Erythroblast (primary cell): ENCODE data around the gene AMD1.
A peak's percentile ranks its signal among the peaks of the same experiment; 100 is the strongest.
"Not testable (repeated sequence)": the region's sequence is repeated elsewhere in the genome, so short reads cannot be mapped to it uniquely, and the experiment has no call there.

Source experiments
- DNase-seq, 2 experiments: peaks; one replicate each; lab custom pipeline; 2025; lab: John Stamatoyannopoulos, UW
- GATA1 ChIP-seq: IDR thresholded peaks from 2 replicates; pipeline ENCODE4 v1.6.1; 2011; ENCODE audit warnings: low read depth, mild to moderate bottlenecking, control low read depth, low read length, moderate library complexity
- POLR2A ChIP-seq: IDR thresholded peaks from 2 replicates; pipeline ENCODE4 v1.6.1; 2011; ENCODE audit warnings: mild to moderate bottlenecking, low read length

Gene AMD1

GRCh38 chr6:110873981-110874879 is at the start of gene AMD1:
Gene AMD1, plus strand, starts transcription at chr6:110874785. Its CDS starts 321 bp downstream, at chr6:110875106.
- peak; percentile 98 to 99 for DNase-seq

DNA sequence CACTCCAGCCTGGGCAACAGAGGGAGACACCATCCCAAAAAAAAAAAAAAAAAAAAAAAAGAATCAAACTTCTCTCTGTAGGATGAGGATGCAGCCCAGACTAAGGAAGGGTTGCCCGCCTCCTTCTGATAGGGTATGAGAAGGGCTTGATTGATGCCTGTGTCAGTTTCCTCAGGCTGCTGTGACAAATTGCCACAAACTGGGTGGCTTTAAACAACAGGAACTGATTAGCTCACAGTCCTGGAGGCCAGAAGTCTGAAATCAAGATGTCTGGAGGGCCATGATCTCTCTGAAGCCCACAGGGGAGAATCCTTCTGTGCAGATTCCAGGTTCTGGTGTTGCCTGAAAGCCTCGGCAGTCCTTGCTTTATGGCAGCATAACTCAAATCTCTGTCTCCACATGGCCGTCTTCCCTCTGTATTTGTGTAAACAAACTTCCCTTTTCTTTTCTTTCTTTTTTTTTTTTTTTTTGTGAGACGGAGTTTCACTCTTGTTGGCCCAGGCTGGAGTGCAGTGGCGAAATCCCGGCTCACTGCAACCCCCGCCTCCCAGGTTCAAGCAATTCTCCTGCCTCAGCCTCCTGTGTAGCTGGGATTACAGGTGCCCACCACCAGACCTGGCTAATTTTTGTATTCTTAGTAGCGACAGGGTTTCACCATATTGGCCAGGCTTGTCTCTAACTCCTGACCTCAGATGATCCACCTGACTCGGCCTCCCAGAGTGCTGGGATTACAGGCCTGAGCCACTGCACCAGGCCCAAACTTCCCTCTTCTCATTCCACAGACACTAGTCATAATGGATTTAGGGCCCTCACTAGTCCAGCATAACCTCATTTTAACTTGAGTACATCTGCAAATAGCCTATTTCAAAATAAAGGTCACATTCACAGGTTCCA is 48.1 kb upstream of the AMD1 start:
- no peak for DNase-seq
- no peak for TF ChIP-seq GATA1
- no peak for TF ChIP-seq POLR2A

More at GRCh38 chr6:110873981-110874879, at the start of gene AMD1:
- TF ChIP-seq GATA1 (no peak), POLR2A (peak; percentile 100)

GRCh38 chr6:110828396-110828795 is 46.2 kb upstream of the AMD1 start:
- TF ChIP-seq POLR2A, result no peak
- TF ChIP-seq GATA1, result no peak
- DNase-seq, result peak in 1 of 2 experiments; percentile 9

DNA sequence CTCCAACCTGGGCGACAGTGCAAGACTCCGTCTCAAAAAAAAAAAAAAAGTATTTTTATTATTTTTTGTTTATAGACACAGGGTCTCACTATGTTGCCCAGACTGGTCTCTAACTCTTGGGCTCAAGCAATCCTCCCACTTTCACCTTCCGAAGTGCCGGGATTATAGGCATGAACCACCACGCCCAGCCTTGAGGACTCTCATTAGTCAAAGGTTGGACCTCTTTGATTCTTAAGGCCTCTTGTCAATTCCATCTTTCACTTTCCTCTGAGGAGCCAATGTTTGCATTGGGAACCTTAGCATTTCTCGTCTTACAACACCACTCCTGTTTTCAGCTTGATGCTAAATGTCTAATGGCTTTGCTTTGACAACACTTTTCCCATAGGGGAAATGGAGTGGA is 43.2 kb upstream of the AMD1 start:
- DNase-seq, result no peak

DNA sequence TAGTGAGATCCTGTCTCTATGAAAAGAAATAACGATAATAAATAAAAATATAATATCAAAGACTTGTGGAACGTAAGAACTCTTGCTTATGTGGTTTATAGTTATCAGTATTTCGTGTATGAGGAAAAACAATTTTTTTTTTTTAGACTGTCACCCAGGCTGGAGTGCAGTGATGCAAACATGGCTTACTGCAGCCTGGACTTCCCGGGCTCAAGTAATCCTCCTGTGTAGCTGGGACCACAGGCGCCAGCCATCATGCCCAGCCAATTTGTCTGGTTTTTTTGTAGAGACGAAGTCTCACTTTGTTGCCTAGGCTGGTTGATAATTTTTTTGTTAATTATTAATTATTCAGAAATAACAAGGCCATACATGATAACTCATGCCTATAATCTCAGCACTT is 40.8 kb upstream of the AMD1 start:
- TF ChIP-seq POLR2A, result no peak
- TF ChIP-seq GATA1, result no peak
- no peak for DNase-seq

More for the DNA sequence above, 43.2 kb upstream of the AMD1 start:
- no peak for TF ChIP-seq POLR2A
- TF ChIP-seq GATA1, result no peak

GRCh38 chr6:110835751-110836150 is 38.8 kb upstream of the AMD1 start:
- DNase-seq, result not testable (repeated sequence)

GRCh38 chr6:110841266-110841665 is 33.3 kb upstream of the AMD1 start:
- DNase-seq, result no peak
- TF ChIP-seq POLR2A (no peak), GATA1 (no peak)

DNA sequence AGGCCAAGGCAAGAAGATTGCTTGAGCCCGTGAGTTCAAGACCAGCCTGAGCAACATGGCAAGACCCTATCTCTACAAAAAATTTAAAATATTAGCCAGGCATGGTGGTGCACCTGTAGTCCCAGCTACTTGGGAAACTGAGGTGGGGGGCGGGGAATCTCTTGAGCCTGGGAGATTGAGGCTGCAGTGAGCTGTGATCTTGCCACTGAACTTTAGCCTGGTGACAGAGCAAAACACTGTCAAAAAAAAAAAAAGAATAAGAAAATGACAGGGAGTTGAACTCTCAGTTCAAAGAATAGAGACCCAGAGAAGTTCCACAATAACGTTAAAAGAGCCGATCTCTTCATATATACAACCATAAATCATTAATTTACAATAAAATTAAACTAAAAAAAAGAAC is 24.8 kb upstream of the AMD1 start:
- no peak for DNase-seq
- TF ChIP-seq POLR2A, result no peak
- no peak for TF ChIP-seq GATA1

DNA sequence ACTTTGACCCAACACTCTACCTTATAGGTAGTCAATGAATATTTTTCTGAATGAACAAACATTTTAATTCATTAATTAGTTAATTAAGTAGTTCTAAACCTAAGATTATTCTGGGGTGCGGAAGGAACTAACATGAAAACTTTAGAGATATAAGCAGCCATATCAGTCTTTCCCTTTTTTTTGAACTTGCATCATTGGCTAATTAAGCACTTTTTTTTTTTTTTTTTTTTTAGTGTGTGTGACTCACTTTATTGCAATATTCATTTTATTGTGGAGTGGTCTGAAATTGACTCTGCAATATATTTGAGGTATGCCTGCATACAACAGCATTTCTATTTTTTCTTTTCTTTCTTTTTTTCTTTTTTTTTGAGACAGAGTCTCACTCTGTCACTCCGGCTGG is 21.8 kb upstream of the AMD1 start:
- DNase-seq, result no peak
- TF ChIP-seq GATA1 (no peak), POLR2A (no peak)

- TF ChIP-seq POLR2A (no peak), GATA1 (no peak)
- DNase-seq, result no peak
These were observed 20.7 kb upstream of the AMD1 start for GRCh38 chr6:110853754-110854477.

DNA sequence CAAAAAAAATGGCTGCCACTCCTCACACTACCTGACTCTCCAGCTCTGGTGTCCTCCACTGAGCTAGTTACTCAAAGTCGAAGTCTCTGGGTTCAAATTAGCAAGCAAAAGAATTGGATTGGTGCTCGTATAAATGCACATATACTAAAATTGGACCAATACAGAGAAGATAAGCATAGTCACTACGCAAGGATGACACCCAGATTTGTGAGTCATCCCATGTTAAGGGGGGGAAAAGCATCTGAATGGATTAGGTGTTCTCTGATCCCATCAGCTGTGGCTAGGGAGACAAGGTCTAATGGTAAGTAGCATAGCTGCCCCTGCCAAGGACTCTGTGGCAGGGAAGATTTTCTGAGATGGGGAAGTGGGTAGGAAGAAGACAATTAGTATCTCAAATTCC is 18.3 kb upstream of the AMD1 start:
- TF ChIP-seq GATA1 (no peak), POLR2A (no peak)
- peak in 1 of 2 experiments; percentile 8 for DNase-seq

- TF ChIP-seq POLR2A, result no peak
- TF ChIP-seq GATA1, result no peak
- DNase-seq, result no peak
These were observed 16.6 kb upstream of the AMD1 start for GRCh38 chr6:110858016-110858415.

GRCh38 chr6:110858562-110859214 is 15.9 kb upstream of the AMD1 start:
- TF ChIP-seq GATA1 (no peak), POLR2A (no peak)
- no peak for DNase-seq
